Peyer's patch (tissue), 4 donors: ENCODE results near the gene TMEM132D.

Experiments
- POLR2A ChIP-seq, 2 donors: fragments of 450-650 bp; IDR thresholded peaks; one replicate each; pipeline ENCODE4 v1.5.1; 2017; ENCODE audit warnings: antibody characterized with exemption in 2 of 2, mild to moderate bottlenecking in 2 of 2, moderate library complexity in 2 of 2
- TF ChIP-seq, protein P1 (sequence below), 6 experiments: fragments of 450-650 bp in 4 of 6; fragments of 200-600 bp in 2 of 6; sonication (generic) in 1 of 6; IDR thresholded peaks; one replicate each; pipeline ENCODE4 v1.5.1; 2017 to 2019; ENCODE audit warnings: antibody characterized with exemption in 6 of 6, mild to moderate bottlenecking in 3 of 6, moderate library complexity in 1 of 6

DNA sequence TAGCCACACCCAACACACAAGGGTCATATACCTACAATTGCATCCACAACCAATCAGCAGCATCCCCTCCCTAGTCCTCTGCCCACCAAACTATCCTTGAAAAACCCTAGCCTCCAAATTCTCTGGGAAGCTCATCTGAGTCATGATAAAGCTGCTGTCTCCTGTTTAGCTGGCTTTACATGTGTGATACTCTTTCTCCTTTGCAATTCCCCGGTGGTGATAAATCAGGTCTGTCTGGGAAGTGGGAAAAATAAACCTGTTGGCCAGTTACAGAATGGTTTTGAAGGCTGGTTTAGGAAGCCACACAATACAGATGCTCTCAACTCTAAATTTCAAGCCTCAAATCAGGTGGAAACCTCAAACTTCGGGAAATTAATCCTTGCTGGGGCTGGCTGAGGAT, 41.9 kb downstream of the TMEM132D start:
- TF ChIP-seq, protein P1, sequence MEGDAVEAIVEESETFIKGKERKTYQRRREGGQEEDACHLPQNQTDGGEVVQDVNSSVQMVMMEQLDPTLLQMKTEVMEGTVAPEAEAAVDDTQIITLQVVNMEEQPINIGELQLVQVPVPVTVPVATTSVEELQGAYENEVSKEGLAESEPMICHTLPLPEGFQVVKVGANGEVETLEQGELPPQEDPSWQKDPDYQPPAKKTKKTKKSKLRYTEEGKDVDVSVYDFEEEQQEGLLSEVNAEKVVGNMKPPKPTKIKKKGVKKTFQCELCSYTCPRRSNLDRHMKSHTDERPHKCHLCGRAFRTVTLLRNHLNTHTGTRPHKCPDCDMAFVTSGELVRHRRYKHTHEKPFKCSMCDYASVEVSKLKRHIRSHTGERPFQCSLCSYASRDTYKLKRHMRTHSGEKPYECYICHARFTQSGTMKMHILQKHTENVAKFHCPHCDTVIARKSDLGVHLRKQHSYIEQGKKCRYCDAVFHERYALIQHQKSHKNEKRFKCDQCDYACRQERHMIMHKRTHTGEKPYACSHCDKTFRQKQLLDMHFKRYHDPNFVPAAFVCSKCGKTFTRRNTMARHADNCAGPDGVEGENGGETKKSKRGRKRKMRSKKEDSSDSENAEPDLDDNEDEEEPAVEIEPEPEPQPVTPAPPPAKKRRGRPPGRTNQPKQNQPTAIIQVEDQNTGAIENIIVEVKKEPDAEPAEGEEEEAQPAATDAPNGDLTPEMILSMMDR (IDR thresholded peaks at IDR 0.05): no peak
- no peak for TF ChIP-seq POLR2A (IDR thresholded peaks at IDR 0.05)
